ENCODE results near the gene TRAPPC2. TPM values are rescaled to one million over a fixed set of nuclear protein-coding genes. Genes with fewer than 3 reads are reported as not detected.

Gene TRAPPC2
- total and polyA plus RNA-seq, 4 donors = 3.1 to 12.3 (median 8.8) TPM

DNA sequence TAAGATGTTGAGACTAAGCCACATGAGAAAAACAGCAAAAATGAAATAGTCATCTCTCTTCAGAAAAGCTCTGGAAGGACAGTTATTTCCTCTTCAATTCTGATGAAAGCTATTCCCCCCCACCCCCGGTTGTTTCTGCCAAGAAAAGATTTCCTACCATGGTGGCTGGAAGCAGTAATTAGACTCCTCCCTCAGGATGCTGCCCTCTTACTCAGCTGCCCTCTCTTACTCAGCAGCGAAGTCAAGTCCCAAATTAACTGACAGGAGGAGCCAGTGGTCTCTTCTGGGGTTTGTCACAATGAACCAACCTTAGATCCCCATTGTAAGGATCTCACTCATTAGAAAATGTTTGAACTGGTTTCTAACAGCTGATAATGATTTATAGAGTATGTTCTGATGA lies 44.5 kb upstream of the TRAPPC2 start:
- Histone ChIP-seq H3K9ac (ENCODE audit: low read depth in 1 of 2, low read length in 2 of 2) (no peak overlapping the region), H3K27ac (ENCODE audit: low read depth in 1 of 2, low read length in 2 of 2) (no peak overlapping the region), H3K27me3 (ENCODE audit: control insufficient read depth in 4 of 4, insufficient read depth in 4 of 4, low read length in 3 of 4) (no peaks in the 10 kb centered on the region), H3K9me3 (ENCODE audit: control insufficient read depth in 4 of 4, low read length in 3 of 4) (no peaks in the 10 kb centered on the region), H3K4me3 (ENCODE audit: low read depth in 1 of 3, low read length in 3 of 3) (no peak overlapping the region), H3K36me3 (ENCODE audit: control insufficient read depth in 4 of 4, insufficient read depth in 3 of 4, low read depth in 1 of 4, low read length in 3 of 4) (peaks cover 0 to 5% (median 0%) of the 10 kb centered on the region in 4 donors), H3K4me1 (ENCODE audit: control insufficient read depth in 4 of 4, insufficient read depth in 4 of 4, low read length in 3 of 4) (peaks cover 0 to 3% (median 3%) of the 10 kb centered on the region in 4 donors)
- DNase-seq (ENCODE audit: low spot score) = no peak
- no peak for TF ChIP-seq TAF1 (conservative IDR thresholded peaks at IDR 0.05)
- TF ChIP-seq YY1 (IDR thresholded peaks at IDR 0.05) = no peak
- TF ChIP-seq RAD21 (IDR thresholded peaks at IDR 0.05) = no peak
- no peak for TF ChIP-seq SP1 (IDR thresholded peaks at IDR 0.05)
- TF ChIP-seq RXRA (IDR thresholded peaks at IDR 0.05) = no peak
- TF ChIP-seq, protein P1, sequence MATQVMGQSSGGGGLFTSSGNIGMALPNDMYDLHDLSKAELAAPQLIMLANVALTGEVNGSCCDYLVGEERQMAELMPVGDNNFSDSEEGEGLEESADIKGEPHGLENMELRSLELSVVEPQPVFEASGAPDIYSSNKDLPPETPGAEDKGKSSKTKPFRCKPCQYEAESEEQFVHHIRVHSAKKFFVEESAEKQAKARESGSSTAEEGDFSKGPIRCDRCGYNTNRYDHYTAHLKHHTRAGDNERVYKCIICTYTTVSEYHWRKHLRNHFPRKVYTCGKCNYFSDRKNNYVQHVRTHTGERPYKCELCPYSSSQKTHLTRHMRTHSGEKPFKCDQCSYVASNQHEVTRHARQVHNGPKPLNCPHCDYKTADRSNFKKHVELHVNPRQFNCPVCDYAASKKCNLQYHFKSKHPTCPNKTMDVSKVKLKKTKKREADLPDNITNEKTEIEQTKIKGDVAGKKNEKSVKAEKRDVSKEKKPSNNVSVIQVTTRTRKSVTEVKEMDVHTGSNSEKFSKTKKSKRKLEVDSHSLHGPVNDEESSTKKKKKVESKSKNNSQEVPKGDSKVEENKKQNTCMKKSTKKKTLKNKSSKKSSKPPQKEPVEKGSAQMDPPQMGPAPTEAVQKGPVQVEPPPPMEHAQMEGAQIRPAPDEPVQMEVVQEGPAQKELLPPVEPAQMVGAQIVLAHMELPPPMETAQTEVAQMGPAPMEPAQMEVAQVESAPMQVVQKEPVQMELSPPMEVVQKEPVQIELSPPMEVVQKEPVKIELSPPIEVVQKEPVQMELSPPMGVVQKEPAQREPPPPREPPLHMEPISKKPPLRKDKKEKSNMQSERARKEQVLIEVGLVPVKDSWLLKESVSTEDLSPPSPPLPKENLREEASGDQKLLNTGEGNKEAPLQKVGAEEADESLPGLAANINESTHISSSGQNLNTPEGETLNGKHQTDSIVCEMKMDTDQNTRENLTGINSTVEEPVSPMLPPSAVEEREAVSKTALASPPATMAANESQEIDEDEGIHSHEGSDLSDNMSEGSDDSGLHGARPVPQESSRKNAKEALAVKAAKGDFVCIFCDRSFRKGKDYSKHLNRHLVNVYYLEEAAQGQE (IDR thresholded peaks at IDR 0.05) = no peak
- WGBS = 66% methylated on average over 2 of the region's 2 CpGs

DNA sequence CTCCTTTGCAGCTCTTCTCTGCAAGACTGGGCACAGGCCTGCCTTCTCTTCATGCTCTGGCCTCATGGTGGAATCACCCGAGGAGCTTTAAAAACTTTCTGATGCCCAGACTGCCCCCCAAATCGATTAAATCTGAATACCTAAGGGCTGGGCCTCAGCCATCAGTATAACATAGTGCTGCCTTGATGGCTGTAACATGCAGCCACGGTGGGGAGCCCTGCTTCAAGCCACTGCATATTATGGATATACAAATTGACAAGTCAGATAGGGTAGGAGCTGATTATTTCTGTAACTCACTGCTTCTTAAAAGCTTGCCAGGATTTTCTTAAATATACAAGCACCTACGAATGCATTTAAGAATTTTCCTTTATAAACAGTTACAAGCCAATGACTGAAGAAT lies 42.0 kb upstream of the TRAPPC2 start:
- Histone ChIP-seq H3K36me3 (ENCODE audit: control insufficient read depth in 4 of 4, insufficient read depth in 3 of 4, low read depth in 1 of 4, low read length in 3 of 4) (peaks cover 0 to 5% (median 0%) of the 10 kb centered on the region in 4 donors), H3K4me1 (ENCODE audit: control insufficient read depth in 4 of 4, insufficient read depth in 4 of 4, low read length in 3 of 4) (peaks cover 0 to 3% (median 3%) of the 10 kb centered on the region in 4 donors)
- WGBS = 92% methylated on average over 4 of the region's 4 CpGs

DNA sequence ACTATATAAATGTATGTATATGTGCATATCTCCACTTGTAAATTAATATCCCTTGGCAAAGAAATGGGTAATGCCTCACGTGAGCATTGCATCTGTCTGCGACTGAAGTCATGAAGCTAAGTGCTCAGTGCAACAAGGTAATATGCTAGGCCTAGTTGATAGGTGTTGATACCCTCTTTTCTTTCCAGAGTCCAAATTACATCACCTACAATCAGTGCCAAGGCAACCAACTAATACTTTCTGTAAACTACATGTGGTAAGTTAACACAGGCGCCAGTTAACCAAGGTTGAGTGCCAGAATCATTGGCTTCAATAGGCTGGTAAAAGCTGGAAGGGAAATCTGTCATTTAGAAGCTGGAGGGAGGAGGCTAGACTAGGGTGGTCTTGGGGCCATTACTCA lies 41.4 kb upstream of the TRAPPC2 start:
- H3K4me3 ChIP-seq (ENCODE audit: low read depth in 1 of 3, low read length in 3 of 3) = no peak overlapping the region
- TF ChIP-seq HNF4A (conservative IDR thresholded peaks at IDR 0.05) = peak; percentile 41 to 73
- TF ChIP-seq RXRA (IDR thresholded peaks at IDR 0.05) = peak in 1 of 2 donors; percentile 17
- TF ChIP-seq SP1 (IDR thresholded peaks at IDR 0.05) = no peak
- H3K4me1 ChIP-seq (ENCODE audit: control insufficient read depth in 4 of 4, insufficient read depth in 4 of 4, low read length in 3 of 4) = peaks cover 0 to 3% (median 3%) of the 10 kb centered on the region in 4 donors
- H3K36me3 ChIP-seq (ENCODE audit: control insufficient read depth in 4 of 4, insufficient read depth in 3 of 4, low read depth in 1 of 4, low read length in 3 of 4) = peaks cover 0 to 5% (median 0%) of the 10 kb centered on the region in 4 donors
- H3K9ac ChIP-seq (ENCODE audit: low read depth in 1 of 2, low read length in 2 of 2) = no peak overlapping the region
- H3K27me3 ChIP-seq (ENCODE audit: control insufficient read depth in 4 of 4, insufficient read depth in 4 of 4, low read length in 3 of 4) = no peaks in the 10 kb centered on the region
- 51% methylated on average over 3 of the region's 3 CpGs for WGBS
- H3K9me3 ChIP-seq (ENCODE audit: control insufficient read depth in 4 of 4, low read length in 3 of 4) = no peaks in the 10 kb centered on the region
- no peak overlapping the region for H3K27ac ChIP-seq (ENCODE audit: low read depth in 1 of 2, low read length in 2 of 2)
- DNase-seq (ENCODE audit: low spot score) = no peak

More for the DNA sequence above, 42.0 kb upstream of the TRAPPC2 start:
- no peak for TF ChIP-seq TAF1 (conservative IDR thresholded peaks at IDR 0.05)
- no peak for TF ChIP-seq RXRA (IDR thresholded peaks at IDR 0.05)
- TF ChIP-seq, protein P2, sequence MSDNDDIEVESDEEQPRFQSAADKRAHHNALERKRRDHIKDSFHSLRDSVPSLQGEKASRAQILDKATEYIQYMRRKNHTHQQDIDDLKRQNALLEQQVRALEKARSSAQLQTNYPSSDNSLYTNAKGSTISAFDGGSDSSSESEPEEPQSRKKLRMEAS (IDR thresholded peaks at IDR 0.05) = no peak
- TF ChIP-seq FOXA1 (IDR thresholded peaks at IDR 0.05) = no peak
- TF ChIP-seq JUND (IDR thresholded peaks at IDR 0.05) = no peak
- TF ChIP-seq EGR1 (IDR thresholded peaks at IDR 0.05; ENCODE audit: low read depth in 2 of 2) = no peak
- DNase-seq (ENCODE audit: low spot score) = no peak
- Histone ChIP-seq H3K27ac (ENCODE audit: low read depth in 1 of 2, low read length in 2 of 2) (no peak overlapping the region), H3K27me3 (ENCODE audit: control insufficient read depth in 4 of 4, insufficient read depth in 4 of 4, low read length in 3 of 4) (no peaks in the 10 kb centered on the region), H3K9ac (ENCODE audit: low read depth in 1 of 2, low read length in 2 of 2) (no peak overlapping the region), H3K9me3 (ENCODE audit: control insufficient read depth in 4 of 4, low read length in 3 of 4) (no peaks in the 10 kb centered on the region), H3K4me3 (ENCODE audit: low read depth in 1 of 3, low read length in 3 of 3) (no peak overlapping the region)
